ENCODE measurements around the gene INKA2.
A peak's percentile ranks its signal among the peaks of the same experiment; 100 is the strongest.

INKA2 gene

DNA sequence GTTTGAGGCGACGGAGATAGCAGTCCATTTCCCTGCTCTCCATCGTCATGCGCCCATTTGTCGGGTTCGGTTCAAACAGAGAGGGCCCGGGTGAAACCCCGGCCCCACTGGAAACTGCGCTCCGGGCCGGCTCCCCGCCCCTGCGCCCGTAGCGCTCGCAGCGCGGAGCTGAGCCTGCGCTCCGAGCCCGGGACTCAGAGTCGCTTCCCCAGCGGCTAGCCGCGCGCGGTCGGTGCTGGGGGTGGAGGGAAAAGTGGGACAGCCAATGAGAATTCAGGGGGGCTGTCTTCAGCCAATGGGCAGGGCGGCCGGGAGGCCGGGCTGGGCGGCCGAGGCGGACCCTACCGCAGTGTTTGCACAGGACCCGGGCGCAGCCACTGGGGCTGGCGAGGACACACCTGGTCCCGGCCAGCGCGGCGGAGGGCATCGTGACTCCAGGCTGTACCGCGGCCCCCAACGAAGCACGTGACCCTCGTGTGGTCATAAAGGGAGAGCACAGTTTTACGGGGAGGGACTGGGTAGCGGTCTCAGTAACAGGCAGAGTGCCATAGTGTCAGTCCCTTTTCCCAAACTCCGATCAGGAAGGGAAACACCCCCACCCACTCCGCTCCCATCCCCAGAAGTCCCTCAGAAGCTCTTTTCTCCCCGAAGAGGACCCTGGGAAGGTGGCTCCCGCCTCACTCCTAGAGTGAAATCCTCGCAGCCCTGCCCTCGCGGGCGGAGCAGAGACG lies at the start of gene INKA2:
INKA2 (minus strand) TSS at position 202 of the 731 bp plus-strand sequence; CDS start at position 49, 153 bp downstream.
- peak; percentile 89 for DNase-seq (ENCODE audit: low spot score)

DNA sequence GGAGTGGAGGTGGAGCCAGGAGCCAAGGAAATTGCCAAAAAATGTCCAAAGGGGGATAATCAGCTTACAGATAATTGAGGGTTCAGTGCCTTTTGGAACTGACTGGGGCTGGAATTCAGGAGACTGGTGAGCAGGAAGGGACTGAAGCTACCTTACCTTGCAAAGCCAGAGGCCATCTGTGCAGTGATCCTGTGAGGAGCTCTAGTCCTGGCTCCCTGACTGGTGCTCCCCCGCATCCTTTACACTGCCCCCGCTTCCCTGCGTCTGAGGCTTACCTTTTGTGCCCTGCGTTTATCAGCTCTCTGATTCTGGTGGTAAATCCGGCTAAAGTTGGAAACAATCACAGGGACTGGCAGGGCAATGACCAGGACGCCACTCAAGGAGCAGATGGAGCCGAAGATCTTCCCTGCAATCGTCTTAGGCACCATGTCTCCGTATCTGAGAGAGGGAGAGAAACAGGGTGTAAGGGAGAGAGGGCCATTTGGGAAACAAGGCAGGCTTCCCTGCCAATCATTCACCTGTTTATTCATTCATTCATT lies 47.5 kb upstream of the INKA2 start:
- no peak for DNase-seq (ENCODE audit: low spot score)

DNA sequence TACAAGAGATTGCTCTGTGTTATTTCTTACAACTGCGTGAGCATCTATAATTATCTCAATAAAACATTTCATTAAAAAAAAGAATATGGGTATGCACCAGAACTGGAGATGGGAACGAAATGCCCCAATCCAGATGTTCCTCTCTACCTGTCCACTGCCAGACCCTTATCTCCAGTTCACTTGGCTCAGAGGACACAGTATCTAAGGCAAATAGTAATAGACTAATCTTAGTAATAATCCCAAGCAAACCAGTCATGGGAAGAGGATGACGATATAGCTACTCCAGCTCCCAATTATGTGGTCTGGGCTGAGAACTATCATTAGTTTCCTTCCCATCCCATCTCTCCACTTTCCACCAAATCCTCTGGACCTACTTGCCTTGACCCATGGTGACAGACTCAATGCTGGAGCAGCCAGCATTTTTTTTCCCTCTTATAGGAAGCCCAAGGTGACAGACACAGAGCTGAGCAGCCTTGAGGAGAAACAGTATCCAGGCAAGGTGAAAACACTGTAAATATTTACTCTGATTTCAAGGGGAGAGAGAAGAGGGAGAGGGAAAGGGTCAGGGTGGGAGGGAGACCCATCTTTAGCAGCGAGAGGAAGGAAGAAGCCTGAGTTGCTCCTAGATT lies 45.2 kb upstream of the INKA2 start:
- DNase-seq (ENCODE audit: low spot score) = no peak

DNA sequence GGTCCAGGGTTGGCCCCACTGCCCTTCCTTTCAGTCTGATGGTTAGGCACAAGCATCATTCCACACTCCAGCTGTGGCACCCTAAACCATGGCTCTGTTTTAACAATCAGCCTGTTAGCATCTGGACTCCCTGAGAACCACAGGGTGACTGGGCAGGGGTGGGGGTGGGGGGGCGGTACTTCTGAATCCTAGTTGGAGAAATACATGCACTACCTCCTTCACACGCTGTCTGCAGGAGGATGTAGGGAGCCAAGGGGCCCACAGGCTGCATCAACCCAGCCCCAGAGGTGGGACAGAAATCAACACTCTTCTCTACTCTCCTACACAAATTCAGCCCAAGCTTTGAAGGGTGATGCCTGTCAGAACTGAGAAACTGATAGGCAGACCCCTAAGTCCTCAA lies 40.4 kb upstream of the INKA2 start:
- DNase-seq (ENCODE audit: low spot score) = no peak

DNA sequence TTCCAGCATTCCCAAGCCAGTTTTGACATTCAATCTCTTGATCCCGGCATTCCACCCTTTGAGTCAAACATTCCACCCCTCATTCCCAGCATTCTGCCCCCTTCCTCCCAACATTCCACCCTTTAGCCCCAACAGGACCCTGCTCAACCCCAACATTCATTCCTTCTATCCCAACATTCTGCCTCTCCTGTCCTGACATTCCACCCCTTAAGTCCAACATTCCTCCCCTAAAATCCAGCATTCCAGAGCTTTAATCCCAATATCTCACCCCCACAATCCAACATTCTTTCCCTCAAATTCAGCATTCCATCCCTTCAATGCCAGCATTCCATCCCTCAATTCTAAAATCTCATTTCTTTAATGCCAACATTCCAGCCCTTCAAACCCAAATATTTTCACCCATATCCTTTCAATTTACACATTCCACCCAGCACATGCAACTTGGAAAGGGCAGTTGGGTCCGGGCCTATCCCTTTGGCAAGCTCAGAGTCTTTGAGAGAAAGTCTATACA lies 39.4 kb upstream of the INKA2 start:
- DNase-seq (ENCODE audit: low spot score) = no peak

DNA sequence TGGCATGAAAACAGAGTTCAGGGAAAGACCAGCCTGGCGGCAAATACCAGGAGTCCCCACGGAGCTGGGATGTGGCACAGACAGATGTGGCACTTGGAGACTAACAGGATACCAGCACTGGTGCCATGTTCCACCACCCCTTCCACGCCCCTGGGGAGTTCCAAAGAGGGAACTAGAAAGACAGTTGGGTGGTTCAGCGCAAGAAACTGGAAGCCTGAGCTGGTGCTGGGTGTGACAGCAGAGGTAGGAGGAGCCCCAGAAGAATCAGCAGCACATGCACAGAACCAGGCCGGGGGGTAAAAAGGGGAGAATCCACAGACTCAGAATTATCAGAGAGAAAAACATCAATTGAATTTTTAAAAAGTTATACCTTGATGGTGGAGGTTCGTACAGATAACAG lies 38.9 kb upstream of the INKA2 start:
- no peak for DNase-seq (ENCODE audit: low spot score)

DNA sequence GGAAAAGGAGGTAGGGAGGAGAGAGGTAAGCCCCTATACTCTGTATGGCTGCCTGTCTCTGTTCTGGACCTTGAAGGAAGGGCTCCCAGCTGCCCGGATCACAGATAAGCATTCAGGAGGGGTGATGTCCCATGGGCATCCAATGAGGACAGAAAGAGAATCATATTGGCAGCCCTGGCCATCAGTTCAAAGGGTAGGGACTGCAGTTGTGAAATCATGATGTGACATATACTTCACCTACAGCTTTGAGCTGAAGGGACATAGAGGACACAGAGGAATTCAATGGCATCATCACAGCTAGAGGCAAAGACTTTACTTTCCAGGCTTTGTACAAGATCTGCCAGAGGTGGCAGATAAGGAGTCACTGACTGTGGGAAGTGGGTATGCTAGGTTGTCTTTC lies 38.1 kb upstream of the INKA2 start:
- DNase-seq (ENCODE audit: low spot score) = no peak

DNA sequence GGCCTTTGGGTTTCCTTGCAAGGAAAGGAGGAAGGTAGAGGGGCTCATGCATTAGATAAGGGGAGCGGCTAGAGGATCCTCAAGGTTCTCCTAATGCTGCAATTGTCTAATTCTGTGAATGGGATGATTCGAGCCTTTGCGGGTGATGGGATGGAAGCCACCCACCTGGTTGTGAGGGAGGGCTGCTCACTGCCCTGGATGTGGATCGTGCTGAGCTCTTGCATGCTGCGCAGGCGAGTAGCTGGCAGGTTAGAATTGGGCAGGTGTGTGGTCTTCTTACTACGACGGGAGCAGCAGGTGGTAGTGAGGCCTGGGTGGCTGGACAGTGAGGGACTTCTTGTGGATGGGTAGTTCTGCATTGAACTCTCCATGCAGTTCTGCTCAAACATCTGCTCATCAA lies 37.7 kb upstream of the INKA2 start:
- no peak for DNase-seq (ENCODE audit: low spot score)

DNA sequence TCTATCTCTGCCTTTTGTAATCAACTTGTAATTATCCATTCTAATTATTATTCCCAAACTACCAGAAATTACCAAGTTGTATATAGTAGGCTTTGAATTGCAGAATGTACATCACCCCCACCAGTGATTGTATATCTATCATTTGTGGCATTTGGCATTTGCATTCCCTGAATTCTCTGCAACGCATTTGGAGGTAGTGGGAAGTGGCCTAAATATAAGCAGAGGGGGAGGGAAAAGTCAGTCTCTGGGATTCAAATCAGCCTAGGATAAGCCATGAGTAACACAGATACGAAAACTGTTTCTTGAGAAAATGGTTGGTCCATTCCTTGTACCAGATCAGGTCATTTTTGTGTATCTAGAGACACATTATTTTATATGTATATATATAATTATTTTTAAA lies 37.2 kb upstream of the INKA2 start:
- no peak for DNase-seq (ENCODE audit: low spot score)

DNA sequence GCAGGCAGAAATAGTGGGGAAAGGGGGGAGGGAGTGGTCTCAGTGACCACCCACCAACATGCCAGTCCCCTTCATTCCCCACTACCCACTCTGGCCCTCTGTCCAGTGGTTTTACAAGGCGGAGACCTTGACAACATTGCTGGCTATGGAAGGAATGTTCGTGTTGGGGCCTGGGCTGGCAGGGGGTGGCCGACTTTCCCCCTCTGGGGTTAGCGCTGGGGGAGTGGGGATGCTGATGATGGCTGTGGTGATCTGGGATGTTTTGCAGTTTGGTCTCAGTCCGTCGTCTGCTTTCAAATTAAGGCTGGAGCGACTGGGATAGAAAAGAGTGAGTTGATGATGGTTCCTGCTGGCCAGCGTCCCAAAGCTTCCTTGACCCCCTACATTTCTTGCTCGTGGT lies 36.8 kb upstream of the INKA2 start:
- DNase-seq (ENCODE audit: low spot score) = no peak

DNA sequence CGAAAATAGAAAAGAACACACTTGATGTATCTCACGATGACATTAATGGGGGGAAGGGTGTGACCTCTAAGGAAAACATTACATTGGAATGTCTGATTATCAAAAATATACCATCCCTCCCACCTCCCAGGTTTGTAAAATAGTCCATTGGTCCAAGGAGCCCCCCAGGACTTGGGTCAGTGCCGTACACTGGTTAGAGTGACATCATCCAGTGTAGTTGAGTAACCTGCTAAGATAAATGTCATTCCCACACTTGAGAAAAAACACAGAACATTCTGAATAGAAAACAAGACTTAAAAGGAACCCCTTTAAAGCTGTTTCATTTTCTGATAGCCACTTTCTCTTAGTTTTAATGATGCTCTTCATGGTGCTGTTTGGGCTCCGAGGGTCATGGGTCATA lies 31.7 kb upstream of the INKA2 start:
- DNase-seq (ENCODE audit: low spot score) = no peak

DNA sequence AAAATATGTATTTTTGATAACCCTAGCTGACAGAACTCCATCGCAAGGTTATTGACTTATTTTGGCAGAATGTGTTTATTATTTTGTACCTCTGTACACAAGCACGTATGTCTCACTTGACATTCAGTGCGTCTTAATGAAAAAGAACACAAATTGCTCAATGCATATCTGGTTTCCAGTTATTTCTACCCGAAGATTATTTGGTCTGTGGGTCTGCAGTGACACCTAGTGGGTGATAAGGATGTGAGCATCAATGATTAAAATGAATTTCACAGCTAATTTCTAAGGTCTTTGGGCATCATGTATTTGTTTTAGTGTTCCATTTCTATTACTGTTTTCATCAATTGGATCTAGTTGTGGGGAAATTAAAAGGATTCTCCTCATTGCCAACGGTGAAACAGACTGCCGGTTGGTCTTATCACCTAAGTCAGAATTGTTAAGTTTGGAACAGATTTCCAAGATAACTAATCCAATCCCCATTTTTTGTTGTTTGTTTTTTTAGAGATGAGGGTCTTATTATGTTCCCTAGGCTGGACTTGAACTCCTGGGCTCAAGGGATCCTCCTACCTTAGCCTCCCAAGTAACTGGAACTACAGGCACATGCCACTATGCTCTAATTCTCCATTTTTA lies 30.4 kb upstream of the INKA2 start:
- peak; percentile 57 for DNase-seq (ENCODE audit: low spot score)

DNA sequence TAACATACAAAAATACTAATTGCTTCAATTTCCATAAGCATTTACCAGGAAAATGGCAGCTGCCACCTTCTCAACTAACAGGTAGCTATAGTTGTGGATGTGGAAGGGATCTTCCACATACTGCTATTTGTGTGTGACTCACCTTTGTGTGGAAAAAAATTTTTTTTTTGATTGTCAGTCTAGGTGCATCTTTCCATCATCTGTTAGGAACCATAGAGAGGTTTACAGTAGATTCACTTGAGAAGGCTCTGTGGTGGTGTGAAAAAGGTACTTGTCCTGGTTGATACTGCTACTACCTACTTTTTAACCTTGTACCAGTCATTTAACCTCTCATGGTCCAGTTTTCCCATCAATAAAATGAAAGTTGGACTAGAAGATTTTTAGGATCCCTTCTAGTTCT lies 29.4 kb upstream of the INKA2 start:
- no peak for DNase-seq (ENCODE audit: low spot score)

DNA sequence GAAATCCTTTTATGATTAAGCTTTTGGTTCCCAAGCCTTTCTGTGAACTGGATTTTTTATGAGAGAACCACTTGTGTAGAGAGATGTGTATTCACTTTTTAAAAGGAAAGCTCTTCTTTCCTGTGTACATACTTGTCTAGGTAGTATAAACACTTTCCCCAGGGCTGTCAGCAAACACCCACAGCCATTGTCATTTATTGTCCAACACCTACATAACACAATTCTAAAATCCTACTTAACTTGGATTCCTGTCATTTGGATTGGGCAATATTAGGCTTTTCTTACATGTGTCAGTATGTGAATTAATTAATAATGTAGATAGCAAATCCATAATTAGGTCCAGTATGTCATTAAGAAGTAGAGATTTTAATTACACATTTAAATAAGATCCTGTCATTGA lies 28.8 kb upstream of the INKA2 start:
- no peak for DNase-seq (ENCODE audit: low spot score)

DNA sequence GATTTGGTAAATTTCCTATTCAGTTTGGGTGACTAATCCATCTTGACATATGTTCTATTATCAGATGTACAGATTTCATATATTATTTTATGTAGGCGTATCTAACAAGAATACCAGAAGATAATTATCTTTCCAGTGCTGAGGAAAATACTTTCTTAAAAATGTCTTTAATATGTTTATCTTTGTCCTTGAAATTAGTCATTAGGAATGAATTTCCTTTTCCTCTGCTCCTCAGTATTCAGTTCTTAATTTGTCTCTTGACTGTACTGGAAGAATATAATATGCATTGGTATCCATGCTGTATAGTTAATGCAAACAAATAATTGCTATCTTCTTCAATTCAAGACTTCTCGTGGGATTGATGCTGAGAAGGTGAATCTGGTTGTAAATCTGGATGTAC lies 23.1 kb upstream of the INKA2 start:
- no peak for DNase-seq (ENCODE audit: low spot score)

DNA sequence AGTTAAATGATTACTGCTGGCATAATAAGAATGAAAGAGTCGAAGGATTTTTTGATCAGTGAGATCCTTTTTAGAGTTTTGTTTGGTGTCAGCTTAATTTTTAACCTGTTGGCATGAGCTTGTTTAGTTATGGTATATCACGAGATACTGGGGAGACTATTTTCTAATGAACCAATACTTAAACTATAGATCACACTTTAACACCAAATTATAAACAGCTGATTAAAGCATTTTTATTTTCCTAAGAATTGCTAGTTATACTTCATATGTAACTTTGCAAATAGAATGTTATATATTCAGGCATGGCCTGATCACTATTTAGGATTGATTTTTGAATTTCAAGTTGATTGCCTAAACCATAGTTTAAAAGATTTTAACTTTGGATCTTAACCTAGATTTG lies 22.5 kb upstream of the INKA2 start:
- no peak for DNase-seq (ENCODE audit: low spot score)

DNA sequence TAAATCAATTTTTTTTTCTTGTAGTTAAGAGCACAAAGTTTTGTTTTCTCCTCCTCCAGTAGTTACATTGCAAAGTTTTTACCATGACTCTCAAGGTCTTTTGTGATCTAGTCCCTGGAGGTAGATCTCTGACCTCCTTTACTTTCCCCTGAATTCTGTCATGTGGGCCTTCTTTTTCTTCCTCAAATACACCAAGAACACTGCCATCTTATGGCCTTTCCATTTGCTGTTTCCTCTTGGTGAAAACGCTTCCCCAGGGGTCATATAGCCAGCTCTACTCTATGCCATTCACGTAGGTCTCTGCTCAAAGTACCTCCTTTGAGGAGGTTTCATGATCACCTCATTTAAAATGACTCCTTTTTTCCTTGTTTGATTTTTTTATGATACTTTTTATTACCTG lies 19.2 kb upstream of the INKA2 start:
- DNase-seq (ENCODE audit: low spot score) = no peak

DNA sequence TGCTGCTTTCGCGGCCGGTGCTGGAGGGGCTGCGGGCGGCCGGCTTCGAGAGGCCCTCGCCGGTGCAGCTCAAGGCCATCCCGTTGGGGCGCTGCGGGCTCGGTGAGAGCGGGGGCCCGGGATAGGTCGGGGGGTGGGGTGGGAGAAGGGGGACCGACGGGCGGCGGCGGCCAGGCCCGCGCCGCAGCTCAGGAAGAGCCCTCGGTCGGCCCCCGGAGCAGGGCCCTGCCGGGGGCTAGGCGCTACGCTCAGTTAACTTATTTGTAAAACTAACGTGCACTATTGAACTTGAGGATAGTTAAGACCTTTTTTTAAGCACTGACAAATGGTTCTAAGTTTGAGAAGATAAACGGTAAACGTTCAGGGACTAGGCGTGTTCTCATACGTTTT lies 16.9 kb upstream of the INKA2 start:
- no peak for DNase-seq (ENCODE audit: low spot score)

DNA sequence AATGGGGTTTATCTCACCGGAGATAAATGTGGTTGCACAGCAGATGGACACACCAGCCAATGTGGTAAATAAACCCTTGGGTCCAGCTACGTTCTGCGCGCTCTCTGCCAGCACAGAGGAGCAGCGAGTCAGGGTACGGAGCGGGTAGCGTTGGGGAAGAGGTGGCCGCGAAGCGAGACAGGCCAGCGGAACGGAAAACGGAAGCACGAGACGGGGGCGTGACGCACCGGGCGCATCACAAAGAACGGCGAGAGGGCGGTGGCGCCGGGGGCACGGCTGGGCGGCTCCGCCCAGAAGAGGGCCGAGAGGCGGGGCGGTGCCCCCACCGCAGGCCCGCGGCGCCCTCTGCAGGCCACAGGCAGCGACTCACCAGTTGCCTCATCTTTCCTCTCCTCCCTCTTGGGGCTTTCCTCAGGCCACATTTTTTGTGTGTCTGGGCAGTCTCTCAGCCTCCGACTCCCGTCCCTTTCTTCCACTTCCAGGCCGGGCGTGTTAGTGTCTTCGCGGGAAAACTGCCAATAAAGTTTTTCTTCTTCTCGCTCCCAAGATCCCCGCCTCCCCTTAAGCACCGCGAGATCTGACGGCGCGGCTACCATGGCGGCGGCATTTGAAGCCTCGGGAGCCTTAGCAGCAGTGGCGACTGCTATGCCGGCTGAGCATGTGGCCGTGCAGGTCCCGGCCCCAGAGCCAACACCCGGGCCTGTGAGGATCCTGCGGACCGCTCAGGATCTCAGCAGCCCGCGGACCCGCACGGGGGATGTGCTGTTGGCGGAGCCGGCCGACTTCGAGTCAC lies 16.3 kb upstream of the INKA2 start, which contains the start of gene DDX20:
DDX20 (plus strand) TSS at position 571 of the 793 bp plus-strand sequence; CDS start at position 595, 24 bp downstream.
- DNase-seq (ENCODE audit: low spot score) = peak; percentile 90

DNA sequence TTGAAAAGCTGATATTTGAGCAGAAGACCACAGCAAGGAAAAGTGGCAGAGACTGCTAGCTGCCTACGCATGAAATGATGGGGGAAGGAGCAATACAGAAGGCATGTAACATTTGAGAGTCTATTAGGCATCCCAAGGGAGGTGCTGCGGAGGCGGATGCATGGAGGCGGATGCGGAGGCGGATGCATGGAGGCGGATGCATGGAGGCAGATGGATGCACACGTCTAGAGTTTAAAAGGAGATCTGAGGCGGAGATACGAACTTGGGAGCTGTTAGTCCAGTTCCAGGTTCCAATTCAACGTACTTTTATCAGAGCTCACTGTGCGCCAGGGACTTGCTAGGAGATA lies 15.8 kb upstream of the INKA2 start:
- DNase-seq (ENCODE audit: low spot score) = peak; percentile 59

DNA sequence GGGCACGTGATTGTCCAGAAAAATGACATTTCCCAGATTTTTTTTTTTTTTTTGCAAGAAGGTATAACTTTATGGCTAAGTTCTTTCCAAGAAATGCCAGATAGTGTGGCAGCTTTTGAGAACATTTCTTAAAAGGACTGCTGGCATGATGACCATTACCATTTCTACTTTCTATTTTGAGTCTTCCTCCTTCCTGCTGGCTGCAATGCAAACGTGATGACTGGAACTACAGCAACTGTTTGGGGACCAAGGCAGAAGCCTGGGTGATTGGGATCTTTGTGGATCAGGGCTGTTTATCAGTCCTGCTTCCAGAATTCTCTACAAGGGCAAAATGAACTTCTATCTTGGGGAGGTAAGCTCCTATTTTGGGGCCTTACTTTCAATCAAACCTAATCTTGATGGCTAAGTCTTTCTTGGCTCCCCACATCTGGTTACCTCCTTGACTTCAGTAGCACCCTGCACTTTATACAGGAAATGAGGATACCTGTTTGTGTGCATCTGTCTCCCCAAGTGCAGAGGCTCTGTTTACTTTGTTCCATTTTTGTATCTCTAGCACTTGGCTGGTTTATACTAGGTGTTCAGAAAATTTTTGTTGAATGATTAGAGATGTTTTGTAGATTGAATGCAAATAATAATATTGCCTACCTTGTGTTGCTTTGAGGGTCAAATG lies 12.8 kb upstream of the INKA2 start:
- no peak for DNase-seq (ENCODE audit: low spot score)

DNA sequence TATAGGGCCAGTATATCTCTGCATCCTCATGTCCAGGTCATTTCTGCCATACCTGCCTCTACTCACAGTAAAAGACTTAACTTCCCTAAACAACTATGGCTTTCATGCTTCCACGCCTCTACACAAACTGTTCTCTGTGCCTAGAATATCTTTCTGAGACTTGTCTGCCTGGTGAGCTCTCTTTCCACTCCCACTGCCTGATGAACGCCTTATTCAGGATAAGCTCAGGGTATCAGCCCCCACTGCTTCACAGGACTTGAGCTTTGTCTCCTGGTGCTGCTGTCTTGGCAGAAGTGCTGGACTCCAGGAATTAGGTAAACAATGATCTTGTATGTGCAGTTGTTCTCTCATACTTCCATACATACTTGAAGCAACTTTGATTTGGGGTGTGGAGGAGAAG lies 11.7 kb upstream of the INKA2 start:
- DNase-seq (ENCODE audit: low spot score) = no peak
